Measurements from ENCODE around the gene JADE3. TPM values are rescaled to one million over a fixed set of nuclear protein-coding genes. Genes with fewer than 3 reads are reported as not detected.

The JADE3 gene
- total RNA-seq, 2 experiments from 2014 or later = 0.51 to 0.74 TPM

GRCh38 chrX:46903458-46904242 lies 8.6 kb upstream of the JADE3 start:
- intact Hi-C loops (cut with micrococcal nuclease) = no loop called here
- ATAC-seq = peak; percentile 94
- ChIA-PET CTCF (interaction anchor here (0.6 to 1.9 kb wide), 6 partner anchors 58 to 190 kb away, joined by 3 to 8 read pairs (median 3); no protein-coding TSS in a partner anchor), POLR2A (no interaction called here)
- DNase-seq = peak; percentile 57
- Mint-ChIP-seq H3K9me3 (no peaks in the 10 kb centered on the region), H3K27me3 (no peaks in the 10 kb centered on the region), H3K4me3 (peak overlapping the region; percentile 48), H3K36me3 (ENCODE audit: low read depth) (no peaks in the 10 kb centered on the region), H3K4me1 (ENCODE audit: low read depth) (no peaks in the 10 kb centered on the region), H3K27ac (no peak overlapping the region)
- TF ChIP-seq, protein P1, sequence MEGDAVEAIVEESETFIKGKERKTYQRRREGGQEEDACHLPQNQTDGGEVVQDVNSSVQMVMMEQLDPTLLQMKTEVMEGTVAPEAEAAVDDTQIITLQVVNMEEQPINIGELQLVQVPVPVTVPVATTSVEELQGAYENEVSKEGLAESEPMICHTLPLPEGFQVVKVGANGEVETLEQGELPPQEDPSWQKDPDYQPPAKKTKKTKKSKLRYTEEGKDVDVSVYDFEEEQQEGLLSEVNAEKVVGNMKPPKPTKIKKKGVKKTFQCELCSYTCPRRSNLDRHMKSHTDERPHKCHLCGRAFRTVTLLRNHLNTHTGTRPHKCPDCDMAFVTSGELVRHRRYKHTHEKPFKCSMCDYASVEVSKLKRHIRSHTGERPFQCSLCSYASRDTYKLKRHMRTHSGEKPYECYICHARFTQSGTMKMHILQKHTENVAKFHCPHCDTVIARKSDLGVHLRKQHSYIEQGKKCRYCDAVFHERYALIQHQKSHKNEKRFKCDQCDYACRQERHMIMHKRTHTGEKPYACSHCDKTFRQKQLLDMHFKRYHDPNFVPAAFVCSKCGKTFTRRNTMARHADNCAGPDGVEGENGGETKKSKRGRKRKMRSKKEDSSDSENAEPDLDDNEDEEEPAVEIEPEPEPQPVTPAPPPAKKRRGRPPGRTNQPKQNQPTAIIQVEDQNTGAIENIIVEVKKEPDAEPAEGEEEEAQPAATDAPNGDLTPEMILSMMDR (IDR thresholded peaks at IDR 0.05) = no peak

DNA sequence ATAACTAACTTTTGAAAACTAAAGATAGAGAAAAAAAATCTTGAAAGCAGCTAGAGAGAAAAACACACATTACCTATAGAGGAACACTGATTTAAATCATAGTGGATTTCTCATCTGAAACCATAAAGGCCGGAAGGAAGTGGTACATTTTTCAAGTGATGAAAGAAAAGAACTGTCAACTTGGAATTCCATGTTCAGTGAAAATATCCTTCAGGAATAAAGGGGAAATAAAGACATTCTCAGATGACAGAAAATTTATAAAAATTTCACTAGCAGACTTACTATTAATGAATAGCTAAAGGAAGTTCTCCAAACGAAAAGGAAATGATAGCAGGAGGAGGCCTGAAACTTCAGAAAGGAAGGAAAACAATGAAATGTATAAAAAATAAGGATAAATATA lies 7.6 kb upstream of the JADE3 start:
- Mint-ChIP-seq H3K27me3 (peaks cover 3% of the 10 kb centered on the region), H3K36me3 (ENCODE audit: low read depth) (no peaks in the 10 kb centered on the region), H3K9me3 (no peaks in the 10 kb centered on the region), H3K4me3 (no peak overlapping the region), H3K27ac (no peak overlapping the region), H3K4me1 (ENCODE audit: low read depth) (no peaks in the 10 kb centered on the region)
- no peak for ATAC-seq
- intact Hi-C loops (cut with micrococcal nuclease) = no loop called here
- POLR2A ChIA-PET = no interaction called here
- TF ChIP-seq, protein P1 (IDR thresholded peaks at IDR 0.05) = no peak
- CTCF ChIA-PET = interaction anchor here (1.9 kb wide), 1 partner anchor 73 kb away, joined by 8 read pairs; no protein-coding TSS in a partner anchor
- no peak for DNase-seq

- ATAC-seq (no peak), DNase-seq (no peak)
- intact Hi-C loops (cut with micrococcal nuclease) = no loop called here
- Mint-ChIP-seq H3K27me3 (peaks cover 24% of the 10 kb centered on the region), H3K4me3 (no peak overlapping the region), H3K27ac (no peak overlapping the region), H3K4me1 (ENCODE audit: low read depth) (peaks cover 10% of the 10 kb centered on the region), H3K36me3 (ENCODE audit: low read depth) (no peaks in the 10 kb centered on the region), H3K9me3 (no peaks in the 10 kb centered on the region)
- POLR2A ChIA-PET = no interaction called here
- CTCF ChIA-PET = no interaction called here
- TF ChIP-seq, protein P1 (IDR thresholded peaks at IDR 0.05) = no peak
These were observed 1.8 kb upstream of the JADE3 start for GRCh38 chrX:46910415-46910814.

- Mint-ChIP-seq H3K27ac (no peak overlapping the region), H3K27me3 (peaks cover 30% of the 10 kb centered on the region), H3K4me1 (ENCODE audit: low read depth) (peaks cover 10% of the 10 kb centered on the region), H3K36me3 (ENCODE audit: low read depth) (no peaks in the 10 kb centered on the region), H3K4me3 (peak overlapping the region; percentile 68), H3K9me3 (no peaks in the 10 kb centered on the region)
- ATAC-seq (peak; percentile 69), DNase-seq (peak; percentile 38)
- intact Hi-C loops (cut with micrococcal nuclease) = no loop called here
- CTCF ChIA-PET = interaction anchor here (0.6 to 1.9 kb wide), 6 partner anchors 13 to 180 kb away, joined by 3 to 5 read pairs (median 4); no protein-coding TSS in a partner anchor
- TF ChIP-seq, protein P1 (IDR thresholded peaks at IDR 0.05) = peak; percentile 20
- POLR2A ChIA-PET = interaction anchor here (0.5 kb wide), 1 partner anchor 497 kb away, joined by 3 read pairs; no protein-coding TSS in a partner anchor
These were observed 626 bp downstream of the JADE3 start for GRCh38 chrX:46912603-46913491.

Data from activated CD8-positive, alpha-beta T cell treated with anti-CD3 and anti-CD28 coated beads for 36 hours (primary cell).